Mononuclear cell (primary cell): ENCODE data around the gene DPF1. TPM values are rescaled to one million over a fixed set of nuclear protein-coding genes. Genes with fewer than 3 reads are reported as not detected.

Experiments
- H3K27me3 ChIP-seq: 2 replicates; pipeline ENCODE4 v1.6.0; 2011; ENCODE audit warnings: low read length, control low read depth; ENCODE audit not compliant: insufficient read depth
- H3K4me1 ChIP-seq: 2 replicates; pipeline ENCODE4 v1.5.1; 2011; ENCODE audit warnings: mild to moderate bottlenecking, low read length, control low read depth; ENCODE audit not compliant: insufficient read depth
- H3K4me3 ChIP-seq: 2 replicates; pipeline ENCODE4 v1.5.1; 2011; ENCODE audit warnings: mild to moderate bottlenecking, low read length, moderate library complexity
- H3K9me3 ChIP-seq: 2 replicates; pipeline ENCODE4 v1.5.1; 2011; ENCODE audit warnings: low read depth, mild to moderate bottlenecking, control low read depth, low read length
- total RNA-seq: library from RNA; depleted of rRNA; stranded (reverse); fragments of >200 nt; gene quantifications from one replicate; pipeline ENCODE4 v1.2.3, GENCODE V29; 2012

The DPF1 gene
- total RNA-seq, 1 donor, result not detected

DNA sequence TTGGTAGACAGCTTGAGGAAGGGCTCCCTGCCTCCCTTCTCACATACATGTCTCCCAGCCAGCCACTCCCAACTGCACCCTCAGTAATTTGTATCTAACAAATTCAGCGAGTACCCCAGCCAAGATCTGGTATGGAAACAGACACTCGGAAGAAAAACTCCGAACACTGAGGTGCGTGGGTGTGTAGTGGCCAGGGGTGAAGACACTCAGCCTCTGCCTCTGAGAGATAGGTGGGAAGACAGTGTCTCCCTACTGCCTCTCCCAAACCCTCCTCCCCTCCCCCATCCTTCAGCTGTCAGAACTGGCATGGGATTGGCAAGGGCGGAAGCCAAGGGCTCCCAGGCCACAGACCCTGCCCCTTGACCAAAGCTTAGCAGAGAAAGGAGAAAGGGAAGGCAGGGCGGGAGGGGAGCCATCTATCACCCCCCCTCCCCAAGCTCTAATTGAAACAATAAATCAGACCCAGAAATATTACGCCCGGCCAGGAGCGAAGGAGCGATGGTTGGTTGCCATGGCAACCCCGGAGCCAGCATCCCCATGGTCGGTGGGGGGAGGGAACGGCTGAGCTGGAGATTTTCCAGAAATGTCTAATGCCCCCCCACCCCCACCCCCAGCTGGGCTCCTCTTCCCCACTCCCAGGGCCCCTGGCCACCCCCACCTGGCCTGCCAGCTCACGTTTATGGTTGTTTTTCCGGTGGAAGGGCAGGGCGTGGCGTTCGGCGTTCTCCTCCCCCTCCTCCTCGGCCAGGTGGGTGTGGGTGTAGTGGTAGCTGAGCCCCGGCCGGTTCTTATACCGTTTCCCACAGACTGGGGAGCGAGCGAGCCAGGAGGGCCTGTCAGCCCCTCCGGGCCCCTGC lies 7.0 kb downstream of the DPF1 start:
- Histone ChIP-seq H3K4me3 (no peak overlapping the region), H3K9me3 (no peaks in the 10 kb centered on the region), H3K27me3 (peaks cover 4% of the 10 kb centered on the region)

DNA sequence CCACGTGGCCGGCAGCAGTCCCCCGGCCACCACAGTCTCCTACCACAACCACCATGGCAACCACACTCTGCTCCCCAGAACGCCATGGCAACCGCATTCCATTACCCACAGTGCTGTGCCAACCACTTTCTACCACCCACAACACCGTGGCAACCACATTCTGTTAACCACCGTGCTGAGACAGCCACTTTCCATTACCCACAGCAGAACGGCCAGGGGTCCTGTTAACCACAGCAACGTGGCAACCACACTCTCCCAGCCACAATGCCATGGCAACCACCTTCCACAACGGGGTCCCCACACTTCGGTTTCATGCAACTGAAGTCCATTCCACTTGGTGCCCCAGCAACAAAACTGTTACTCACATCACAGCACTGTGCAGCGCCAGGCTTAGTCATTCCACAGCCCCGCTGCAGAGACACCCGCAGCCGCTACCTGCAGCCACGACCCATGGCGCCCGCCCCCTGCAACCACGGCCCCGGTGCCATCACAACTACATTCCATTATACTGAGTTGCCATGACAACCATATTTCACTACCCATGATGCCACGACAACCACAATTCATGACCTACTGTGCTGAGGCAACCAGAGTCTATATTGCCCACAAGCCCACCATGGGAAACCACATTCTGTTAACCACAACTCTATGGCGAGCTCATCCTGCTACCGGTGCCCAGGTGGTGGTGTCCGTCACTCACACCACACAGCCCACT lies 10.0 kb downstream of the DPF1 start:
- Histone ChIP-seq H3K27me3 (peaks cover 23% of the 10 kb centered on the region), H3K4me3 (no peak overlapping the region), H3K9me3 (no peaks in the 10 kb centered on the region), H3K4me1 (peaks cover 7% of the 10 kb centered on the region)

More for the DNA sequence above, 7.0 kb downstream of the DPF1 start:
- H3K4me1 ChIP-seq, result no peaks in the 10 kb centered on the region

DNA sequence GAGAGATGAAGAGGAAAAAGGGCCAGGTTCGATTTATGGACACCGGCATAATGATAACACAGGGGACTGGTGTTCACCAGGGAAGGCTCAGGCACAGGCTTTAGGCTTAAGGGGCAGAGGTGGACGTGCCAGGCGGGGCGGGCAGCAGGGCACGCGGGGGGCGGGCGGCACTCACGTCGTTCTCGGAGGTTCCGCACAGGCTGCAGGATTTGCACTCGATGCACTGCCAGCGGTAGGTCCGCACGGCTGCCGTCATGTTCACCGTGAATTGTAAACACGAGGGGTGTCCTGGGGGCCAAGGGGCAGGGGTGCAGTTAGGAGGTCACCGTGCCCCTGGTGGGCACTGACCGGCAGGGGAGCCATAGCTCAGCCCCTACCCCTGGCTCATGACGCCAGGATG lies 10.6 kb downstream of the DPF1 start:
- Histone ChIP-seq H3K27me3 (peaks cover 26% of the 10 kb centered on the region), H3K4me3 (no peak overlapping the region), H3K9me3 (no peaks in the 10 kb centered on the region)

DNA sequence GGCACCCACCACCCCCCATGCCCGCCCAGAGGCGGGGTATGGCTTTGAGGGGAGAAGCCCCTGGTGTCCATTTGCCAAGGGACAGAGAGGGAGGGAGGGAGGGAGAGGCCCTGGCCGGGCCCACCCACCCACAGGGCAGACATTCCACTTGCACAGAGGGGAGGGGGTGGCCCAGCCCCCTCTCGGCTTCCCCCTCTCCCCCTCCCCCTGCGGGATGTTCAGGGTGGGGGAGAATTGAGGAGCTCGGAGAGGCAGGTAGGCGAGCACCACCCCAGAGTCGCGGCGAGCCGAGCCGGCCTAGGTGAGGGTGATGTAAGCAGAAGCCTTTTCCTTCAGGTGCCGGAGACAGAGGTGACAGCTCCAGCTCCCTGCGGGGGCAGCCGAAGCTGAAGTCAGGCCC lies 12.3 kb downstream of the DPF1 start:
- no peak overlapping the region for H3K4me3 ChIP-seq
- no peaks in the 10 kb centered on the region for H3K9me3 ChIP-seq
- H3K4me1 ChIP-seq, result peaks cover 7% of the 10 kb centered on the region
- peaks cover 26% of the 10 kb centered on the region for H3K27me3 ChIP-seq

More for the DNA sequence above, 10.6 kb downstream of the DPF1 start:
- H3K4me1 ChIP-seq, result peaks cover 7% of the 10 kb centered on the region

DNA sequence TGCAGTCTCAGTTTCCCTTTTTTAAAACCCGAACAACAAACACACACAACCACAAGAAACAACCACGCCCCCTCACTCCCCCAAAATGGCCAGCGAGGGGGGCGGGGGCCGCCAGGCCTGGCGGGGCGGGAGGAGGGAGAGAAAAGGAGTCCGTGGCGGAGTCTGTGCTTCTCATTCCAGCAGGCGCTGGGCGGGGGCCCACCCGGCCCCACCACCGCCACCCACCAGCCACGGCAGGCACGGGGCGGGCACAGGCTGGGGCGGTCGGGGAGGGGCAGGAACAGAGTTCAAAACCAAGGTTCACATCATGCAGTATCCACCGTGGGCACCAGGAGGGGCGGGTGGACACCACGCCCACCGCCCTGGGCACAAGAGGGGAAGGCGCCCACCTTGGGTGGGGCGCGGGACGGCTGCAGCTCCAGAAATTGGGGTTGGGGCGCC lies 12.9 kb downstream of the DPF1 start:
- no peaks in the 10 kb centered on the region for H3K9me3 ChIP-seq
- H3K4me3 ChIP-seq, result no peak overlapping the region
- peaks cover 26% of the 10 kb centered on the region for H3K27me3 ChIP-seq

DNA sequence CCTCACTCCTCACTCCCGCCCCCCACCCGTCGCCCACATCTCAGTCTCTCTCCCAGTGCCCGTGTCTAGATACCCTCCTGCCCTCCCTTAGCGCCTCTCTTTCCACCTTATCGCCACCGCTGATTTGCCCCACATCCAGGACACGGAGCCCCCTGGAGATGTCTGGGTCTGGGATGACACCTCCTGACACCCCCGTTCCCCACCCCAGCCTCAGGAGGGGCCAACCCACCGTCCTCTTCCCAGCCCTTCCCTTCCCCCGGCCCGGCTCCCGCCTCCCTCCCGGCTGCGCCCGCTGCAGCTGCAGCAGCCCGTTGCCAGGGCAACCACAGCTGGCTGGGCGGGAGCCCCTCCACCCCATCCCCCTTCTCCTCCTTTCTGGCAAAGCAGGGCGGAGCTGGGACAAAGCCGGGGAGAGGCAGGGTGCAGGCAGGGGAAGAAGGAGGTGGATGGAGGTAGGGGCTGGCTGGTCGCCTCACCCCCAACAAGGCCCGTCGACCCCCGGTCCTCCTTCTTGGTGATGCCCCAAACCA lies 13.5 kb downstream of the DPF1 start:
- Histone ChIP-seq H3K4me3 (no peak overlapping the region), H3K4me1 (peaks cover 7% of the 10 kb centered on the region), H3K27me3 (peaks cover 26% of the 10 kb centered on the region), H3K9me3 (no peaks in the 10 kb centered on the region)

More for the DNA sequence above, 12.9 kb downstream of the DPF1 start:
- peaks cover 7% of the 10 kb centered on the region for H3K4me1 ChIP-seq

DNA sequence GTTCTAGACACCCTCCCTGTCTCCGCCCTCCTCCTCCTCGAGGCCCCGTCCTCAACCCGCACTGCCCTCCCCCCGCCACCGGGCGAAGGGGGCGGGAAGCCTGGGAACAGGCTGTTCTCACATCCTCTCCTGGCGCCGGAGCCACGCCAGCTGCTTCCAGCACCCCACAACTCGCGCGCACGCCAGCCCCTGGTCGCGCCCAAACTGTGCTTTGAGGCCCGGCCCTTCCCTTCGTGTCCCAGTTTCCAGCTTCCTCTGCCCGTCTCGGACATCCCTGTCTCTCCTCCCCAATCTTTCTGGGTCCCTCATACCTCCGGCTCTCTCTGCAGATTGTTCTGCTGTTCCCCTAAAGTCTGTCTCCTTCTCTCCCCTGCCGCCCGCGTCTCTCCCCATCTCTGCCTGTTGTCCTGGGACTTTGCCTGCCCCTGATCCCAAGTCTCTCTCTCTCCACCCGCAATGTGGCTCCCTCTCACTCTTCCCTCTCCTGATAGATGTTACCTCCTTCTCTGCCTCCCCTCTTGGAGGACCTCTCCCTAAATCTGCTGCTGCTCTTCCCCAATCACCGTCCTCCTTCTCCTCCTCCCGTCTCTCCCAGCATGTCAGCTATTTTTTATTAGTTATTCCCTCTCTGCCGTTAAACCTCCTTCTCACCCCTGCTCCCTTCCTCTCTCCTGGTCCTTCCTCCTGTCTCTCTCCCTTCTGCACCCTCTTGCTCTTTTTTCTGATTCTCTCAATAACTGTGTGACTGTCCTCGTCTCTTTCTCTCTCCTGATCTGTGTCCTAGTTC lies 14.2 kb downstream of the DPF1 start:
- H3K27me3 ChIP-seq, result peaks cover 26% of the 10 kb centered on the region
- H3K9me3 ChIP-seq, result no peaks in the 10 kb centered on the region
- peaks cover 7% of the 10 kb centered on the region for H3K4me1 ChIP-seq
- no peak overlapping the region for H3K4me3 ChIP-seq

DNA sequence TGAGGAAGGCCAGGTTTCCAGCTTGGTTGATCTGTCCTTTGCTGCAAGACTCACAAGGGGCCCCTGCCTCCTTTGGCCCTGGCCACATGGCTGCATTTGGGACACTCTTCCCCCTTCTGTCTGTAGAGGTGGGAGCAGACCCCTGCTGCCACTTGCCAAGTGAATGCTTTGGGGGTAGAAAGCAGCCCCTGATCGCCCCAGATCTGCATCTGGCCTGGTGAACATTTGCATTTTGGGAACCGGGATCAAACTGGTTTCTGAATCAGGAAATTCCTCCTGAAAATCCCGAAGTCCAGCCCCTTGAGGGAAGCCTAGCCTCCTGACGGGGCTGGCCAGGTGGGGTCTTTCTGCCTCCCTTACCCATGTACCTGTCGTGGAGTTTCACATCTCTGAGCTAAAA lies 14.9 kb downstream of the DPF1 start:
- Histone ChIP-seq H3K4me3 (no peak overlapping the region), H3K27me3 (peaks cover 26% of the 10 kb centered on the region), H3K4me1 (peaks cover 7% of the 10 kb centered on the region), H3K9me3 (no peaks in the 10 kb centered on the region)

DNA sequence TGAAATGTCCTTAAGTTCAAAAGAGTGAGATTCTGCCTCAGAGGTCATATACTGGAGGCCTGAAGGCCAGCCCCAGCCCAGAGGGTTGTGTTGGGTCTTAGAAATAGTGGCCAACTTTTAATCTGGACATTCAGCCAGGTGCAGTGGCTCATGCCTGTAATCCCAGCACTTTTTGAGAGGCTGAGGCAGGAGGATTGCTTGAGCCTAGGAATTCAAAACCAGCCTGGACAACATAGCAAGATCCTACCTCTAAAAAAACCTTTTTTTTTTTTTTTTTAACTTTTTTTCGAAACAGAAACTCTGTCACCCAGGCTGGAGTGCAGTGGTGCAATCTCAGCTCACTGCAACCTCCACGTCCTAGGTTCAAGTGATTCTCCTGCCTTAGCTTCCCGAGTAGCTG lies 15.5 kb downstream of the DPF1 start:
- H3K27me3 ChIP-seq, result peaks cover 22% of the 10 kb centered on the region
- no peaks in the 10 kb centered on the region for H3K9me3 ChIP-seq

DNA sequence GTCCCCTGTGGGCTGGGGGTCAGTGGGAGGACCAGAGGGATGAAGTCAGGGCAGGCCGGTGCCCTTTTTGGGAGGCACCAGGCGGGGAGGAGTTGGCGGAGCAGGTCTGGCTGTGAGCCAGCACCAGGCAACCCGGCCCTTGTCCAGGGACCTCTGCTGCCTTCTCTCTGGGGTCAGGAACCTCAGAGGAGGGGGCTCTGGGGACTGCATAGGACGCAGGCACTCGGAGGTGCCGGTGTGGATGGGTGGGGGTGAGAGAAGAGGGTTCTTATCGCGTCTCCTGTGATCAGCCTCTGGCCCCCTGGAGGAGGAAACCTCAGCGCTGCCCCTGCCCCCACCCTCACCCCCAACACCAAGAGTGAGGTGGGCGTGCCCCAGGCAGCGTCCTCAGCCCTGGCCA lies 16.5 kb downstream of the DPF1 start:
- peaks cover 7% of the 10 kb centered on the region for H3K4me1 ChIP-seq
- H3K27me3 ChIP-seq, result peaks cover 22% of the 10 kb centered on the region
- no peaks in the 10 kb centered on the region for H3K9me3 ChIP-seq
- H3K4me3 ChIP-seq, result no peak overlapping the region

More for the DNA sequence above, 15.5 kb downstream of the DPF1 start:
- Histone ChIP-seq H3K4me1 (peaks cover 7% of the 10 kb centered on the region), H3K4me3 (no peak overlapping the region)

DNA sequence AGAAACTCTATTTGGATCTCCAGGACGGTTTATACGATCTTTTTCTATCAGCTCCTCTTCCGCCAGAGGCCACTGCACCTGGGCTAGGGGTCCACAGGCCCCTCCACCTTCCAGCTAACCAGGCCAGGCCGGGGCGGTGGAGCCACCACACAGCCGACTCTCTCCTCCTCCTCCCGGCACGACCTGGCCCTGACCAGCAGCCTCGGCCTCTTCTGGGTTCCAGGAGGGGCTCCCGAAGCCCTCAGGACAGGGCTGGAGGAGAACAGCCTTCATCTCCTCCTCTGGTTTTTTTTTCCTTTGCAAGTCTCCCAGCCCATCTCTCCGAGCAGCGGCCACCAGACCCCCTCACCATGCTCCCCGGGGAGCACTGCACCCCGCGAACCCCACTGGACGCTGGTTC lies 17.1 kb downstream of the DPF1 start:
- Histone ChIP-seq H3K4me3 (no peak overlapping the region), H3K4me1 (peaks cover 7% of the 10 kb centered on the region), H3K9me3 (no peaks in the 10 kb centered on the region), H3K27me3 (peaks cover 22% of the 10 kb centered on the region)

DNA sequence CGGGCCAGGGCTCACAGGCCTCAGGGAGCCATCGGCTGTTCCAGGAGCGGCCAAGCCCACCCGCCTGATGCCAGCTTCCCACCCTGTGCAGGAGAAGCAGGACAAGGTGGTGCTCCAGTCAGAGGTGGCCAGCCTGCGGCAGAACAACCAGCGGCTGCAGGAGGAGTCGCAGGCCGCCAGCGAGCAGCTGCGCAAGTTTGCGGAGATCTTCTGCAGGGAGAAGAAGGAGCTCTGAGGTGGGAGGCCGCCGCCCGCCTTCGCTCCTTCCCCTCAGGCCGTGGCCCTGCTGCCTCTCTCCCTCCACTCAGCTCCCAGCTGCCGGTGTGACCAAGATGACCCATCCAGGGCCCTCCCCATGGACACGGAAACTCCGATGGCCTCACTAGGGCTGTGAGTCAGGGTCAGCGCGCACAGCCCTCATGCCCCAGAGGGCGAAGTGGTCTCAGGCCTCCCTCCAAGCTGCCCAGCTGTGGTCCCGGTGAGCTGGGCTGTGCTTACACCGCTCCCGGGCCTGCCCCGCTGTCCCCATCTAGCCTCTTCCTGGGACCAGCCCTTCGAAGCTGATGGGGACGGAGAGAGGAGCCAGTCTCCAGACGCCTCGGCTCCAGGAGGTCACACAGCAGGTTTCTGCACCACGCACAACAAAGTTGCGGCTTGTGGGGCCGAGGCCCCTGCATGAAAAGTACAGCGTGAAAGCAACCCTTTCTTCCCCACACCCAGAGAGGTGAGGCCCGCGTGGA lies 17.8 kb downstream of the DPF1 start:
- peaks cover 22% of the 10 kb centered on the region for H3K27me3 ChIP-seq
- H3K9me3 ChIP-seq, result no peaks in the 10 kb centered on the region
- H3K4me3 ChIP-seq, result no peak overlapping the region
- peaks cover 7% of the 10 kb centered on the region for H3K4me1 ChIP-seq

DNA sequence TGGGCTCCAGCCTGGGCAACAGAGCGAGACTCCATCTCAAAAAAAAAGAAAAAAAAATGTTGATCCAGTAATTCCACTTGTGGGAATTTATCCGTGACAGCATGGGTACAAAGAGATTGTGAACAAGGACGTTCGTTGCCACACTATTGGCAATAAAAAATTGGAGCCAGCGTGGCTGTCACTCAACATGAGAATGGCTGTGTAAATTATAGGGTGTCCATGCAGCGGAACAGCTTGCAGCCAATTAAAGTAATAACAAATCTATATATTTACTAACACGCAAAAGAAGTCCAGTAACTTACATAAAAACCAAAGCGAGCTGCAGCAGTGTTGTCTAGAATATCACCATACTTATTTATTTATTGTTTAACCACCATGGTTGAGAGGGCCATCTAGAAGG lies 19.3 kb downstream of the DPF1 start:
- H3K4me1 ChIP-seq, result no peaks in the 10 kb centered on the region

DNA sequence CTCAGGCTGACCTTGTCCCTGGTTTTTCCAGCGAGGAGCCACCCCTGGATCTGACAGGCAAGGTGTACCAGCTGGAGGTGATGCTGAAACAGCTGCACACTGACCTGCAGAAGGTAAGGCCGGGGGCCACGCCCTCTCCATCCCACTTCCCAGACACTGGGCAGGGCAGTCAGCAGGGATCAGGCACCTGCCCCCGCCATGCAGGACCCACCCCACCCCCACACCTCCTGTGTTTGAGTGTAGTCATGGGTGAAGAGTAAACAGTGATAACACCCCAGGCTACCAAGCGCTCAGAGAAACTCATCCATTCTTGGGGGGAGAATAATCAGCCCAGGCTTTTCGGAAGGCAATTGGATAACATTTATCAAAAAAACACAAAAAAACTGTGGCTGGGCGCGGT lies 19.9 kb downstream of the DPF1 start:
- no peaks in the 10 kb centered on the region for H3K4me1 ChIP-seq
- no peak overlapping the region for H3K4me3 ChIP-seq
- H3K27me3 ChIP-seq, result peaks cover 4% of the 10 kb centered on the region
- H3K9me3 ChIP-seq, result no peaks in the 10 kb centered on the region

More for the DNA sequence above, 19.3 kb downstream of the DPF1 start:
- H3K27me3 ChIP-seq, result peaks cover 10% of the 10 kb centered on the region
- no peaks in the 10 kb centered on the region for H3K9me3 ChIP-seq
- H3K4me3 ChIP-seq, result no peak overlapping the region
